GM19193 (cell line): ENCODE measurements around the gene ACO1.

Experiments used
- POLR2A ChIP-seq: IDR thresholded peaks from 4 replicates; pipeline ENCODE4 v1.6.1; 2011; ENCODE audit not compliant: insufficient read depth, insufficient read length; ENCODE audit errors: extremely low read depth

Gene ACO1

GRCh38 chr9:32384364-32385151 lies at the start of gene ACO1:
Gene ACO1, plus strand, starts transcription at chr9:32384643. Its CDS starts 20,864 bp downstream, at chr9:32405507.
- peak; percentile 49 for TF ChIP-seq POLR2A

GRCh38 chr9:32334916-32335895 lies 49.2 kb upstream of the ACO1 start:
- TF ChIP-seq POLR2A = no peak

DNA sequence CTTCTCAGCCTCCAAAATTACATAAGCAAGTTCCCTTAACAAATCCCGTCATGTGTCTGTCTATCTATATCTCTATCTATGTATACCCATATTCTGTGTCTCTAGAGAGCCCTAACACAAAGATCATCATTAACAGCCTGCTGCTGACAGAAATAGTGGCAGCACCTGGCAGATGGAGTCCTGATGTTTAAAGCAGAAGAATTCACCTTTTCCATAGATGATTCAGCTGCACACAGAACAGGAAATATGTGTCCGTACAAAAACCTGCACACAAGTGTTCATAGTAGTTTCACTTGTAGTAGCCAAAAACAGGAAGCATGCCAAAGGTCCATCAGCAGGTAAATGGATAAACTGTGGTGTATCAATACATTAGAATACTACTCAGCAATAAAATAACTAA lies 45.0 kb upstream of the ACO1 start:
- TF ChIP-seq POLR2A = no peak

DNA sequence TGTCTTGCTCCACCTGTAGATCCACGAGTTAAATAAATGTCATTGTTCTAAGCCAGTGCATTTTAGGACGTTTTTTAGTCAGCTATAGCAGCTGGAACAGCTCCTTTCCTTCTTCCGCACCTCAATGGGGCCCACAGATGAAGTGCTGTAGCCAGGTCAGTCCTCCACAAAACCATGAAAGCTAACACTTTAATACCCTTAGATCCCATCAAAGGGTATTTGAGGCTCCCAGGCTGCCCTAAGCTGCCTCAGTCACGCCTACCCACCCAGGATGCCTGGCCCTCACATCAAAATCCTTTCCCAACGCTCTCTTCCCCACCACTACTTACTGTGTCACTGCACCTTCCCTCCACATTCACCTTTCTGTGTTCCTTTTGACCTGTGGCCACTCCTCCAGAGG lies 44.1 kb upstream of the ACO1 start:
- no peak for TF ChIP-seq POLR2A

GRCh38 chr9:32344551-32345182 lies 39.8 kb upstream of the ACO1 start:
- no peak for TF ChIP-seq POLR2A

- no peak for TF ChIP-seq POLR2A
Measured at GRCh38 chr9:32345243-32345642, 39.2 kb upstream of the ACO1 start.

DNA sequence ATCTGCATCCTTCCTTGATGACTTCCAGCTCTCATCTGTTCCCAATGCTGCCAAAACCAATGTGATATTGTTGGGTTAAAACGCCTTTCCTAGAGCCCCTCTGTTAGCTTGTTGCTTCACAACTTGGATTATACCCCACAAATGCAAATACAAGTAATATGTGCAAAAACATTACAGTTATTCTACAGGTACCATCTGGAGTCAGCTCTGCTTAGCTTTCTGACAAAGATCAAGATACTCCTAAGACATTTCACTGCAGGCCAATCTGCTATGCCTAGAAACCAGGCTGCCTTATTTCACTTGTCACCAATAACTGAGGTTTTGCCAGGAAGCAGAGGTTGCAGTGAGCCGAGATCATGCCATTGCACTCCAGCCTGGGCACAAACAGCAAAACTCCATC lies 36.9 kb upstream of the ACO1 start:
- no peak for TF ChIP-seq POLR2A

DNA sequence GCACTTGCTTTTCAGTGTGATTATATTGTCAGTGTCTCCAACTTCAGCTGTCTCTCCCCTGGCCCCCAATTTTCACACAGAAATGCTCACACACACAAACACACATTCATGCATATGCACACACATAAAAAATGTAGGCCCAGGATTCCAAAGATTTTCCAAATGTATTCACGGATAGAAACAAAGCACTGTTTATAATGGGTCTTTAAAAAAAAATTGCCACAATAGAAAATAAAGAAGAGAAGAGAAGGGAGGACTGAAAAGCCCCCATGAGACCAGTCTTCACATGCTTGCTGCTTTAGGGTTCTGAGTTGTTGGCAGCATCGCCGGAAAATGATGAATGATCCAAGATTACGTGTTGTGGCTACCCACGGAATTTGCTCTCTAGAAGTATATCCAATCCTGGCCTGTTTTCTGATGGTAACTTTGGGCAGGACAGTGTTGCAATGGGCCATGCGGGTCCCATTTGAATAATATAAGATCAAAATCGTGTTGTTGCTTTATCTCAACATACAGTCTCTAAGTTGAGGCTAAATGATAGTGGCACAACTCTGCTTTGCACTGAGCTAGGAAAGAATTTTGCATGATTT lies 36.2 kb upstream of the ACO1 start:
- TF ChIP-seq POLR2A = no peak

DNA sequence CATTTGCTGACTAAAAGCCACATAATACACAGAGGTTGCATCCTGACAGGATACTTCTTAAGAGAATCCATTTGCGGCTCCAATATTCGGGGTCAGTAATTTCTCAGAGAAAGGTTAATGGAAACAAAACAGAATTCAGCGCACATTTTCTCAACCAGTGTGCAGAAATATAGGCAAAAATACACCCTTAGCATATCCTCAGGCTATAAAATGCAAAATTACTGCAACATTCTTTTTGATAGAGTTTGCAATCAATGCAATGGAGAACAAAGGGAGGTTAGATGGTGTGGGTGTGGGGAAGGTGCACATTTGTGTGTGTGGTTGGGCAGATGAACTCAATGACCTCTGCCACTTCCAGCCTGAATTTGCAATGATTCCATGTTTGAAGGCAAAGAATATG lies 35.4 kb upstream of the ACO1 start:
- TF ChIP-seq POLR2A = no peak

DNA sequence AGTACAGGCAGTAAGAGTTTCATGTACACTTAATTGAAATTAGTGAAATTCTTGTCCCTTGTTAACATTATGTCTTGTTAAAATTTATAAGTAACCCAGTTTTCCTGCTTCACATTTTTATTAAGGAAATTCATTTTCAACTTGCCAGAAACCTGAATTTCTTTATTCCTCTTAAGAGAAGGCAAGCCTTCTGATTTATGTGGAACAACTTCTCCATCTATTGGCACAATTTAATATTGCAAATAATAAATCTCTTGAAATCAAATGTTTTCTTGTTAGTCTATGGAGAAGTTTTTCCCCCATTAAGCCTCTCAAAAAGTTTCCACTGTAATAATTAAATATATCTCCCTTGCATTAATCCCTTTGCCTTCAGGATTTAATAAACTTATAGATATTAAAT lies 33.8 kb upstream of the ACO1 start:
- TF ChIP-seq POLR2A = no peak

DNA sequence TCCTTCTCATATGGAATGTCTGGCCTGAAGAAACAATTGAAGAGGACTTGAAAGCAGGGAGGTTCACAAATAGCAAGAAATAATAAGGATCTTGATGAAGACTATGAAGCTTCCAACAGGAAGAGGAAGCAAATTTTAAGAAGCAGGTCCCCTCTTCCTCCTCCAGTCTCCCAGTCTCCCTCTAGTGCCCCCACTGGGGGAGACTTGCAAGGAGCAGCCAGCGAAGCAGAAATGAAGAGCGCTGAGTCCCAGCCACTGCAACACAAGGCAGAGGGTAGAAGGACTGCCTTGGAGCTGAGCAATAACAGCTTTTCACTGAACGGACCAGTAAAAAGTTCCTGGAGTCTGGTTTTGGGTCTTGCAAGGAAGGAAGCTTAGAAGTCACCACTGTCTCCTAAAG lies 32.6 kb upstream of the ACO1 start:
- no peak for TF ChIP-seq POLR2A

DNA sequence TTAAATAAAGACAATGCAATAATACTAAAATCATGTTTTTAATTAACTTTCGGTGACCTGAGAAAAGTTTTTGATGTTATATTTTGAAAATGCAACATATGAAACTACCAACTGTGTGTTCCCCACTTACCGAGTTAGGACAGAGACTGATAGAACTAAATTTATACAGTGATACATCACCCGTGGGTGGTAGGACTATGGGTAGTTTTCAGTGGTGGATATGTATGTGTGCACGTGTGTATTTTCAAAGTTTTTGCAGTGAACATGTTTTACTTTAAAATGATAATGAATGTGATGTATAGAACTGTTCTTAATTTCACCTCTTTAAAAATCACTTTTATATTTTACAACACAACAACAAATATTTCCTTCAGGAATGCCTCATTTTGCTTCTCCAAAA lies 25.0 kb upstream of the ACO1 start:
- no peak for TF ChIP-seq POLR2A

- no peak for TF ChIP-seq POLR2A
Measured at GRCh38 chr9:32360983-32361673, 23.3 kb upstream of the ACO1 start.

GRCh38 chr9:32371279-32371678 lies 13.2 kb upstream of the ACO1 start:
- no peak for TF ChIP-seq POLR2A
